HG03135 (cell line): ENCODE data around the gene VGLL3.
"Not testable (repeated sequence)": the region's sequence is repeated elsewhere in the genome, so short reads cannot be mapped to it uniquely, and the experiment has no call there.

Experiments
- ATAC-seq: cut with Tn5 transposase; IDR thresholded peaks from one replicate; pipeline ENCODE4 v1.9.1; 2021; ENCODE audit warnings: mild to moderate bottlenecking, moderate library complexity; ENCODE audit not compliant: unreplicated experiment

Gene VGLL3

GRCh38 chr3:86990734-86991481 lies at the start of gene VGLL3:
Gene VGLL3, minus strand, starts transcription at chr3:86991149. Its CDS starts 406 bp downstream, at chr3:86990743.
- ATAC-seq, result peak; percentile 44

DNA sequence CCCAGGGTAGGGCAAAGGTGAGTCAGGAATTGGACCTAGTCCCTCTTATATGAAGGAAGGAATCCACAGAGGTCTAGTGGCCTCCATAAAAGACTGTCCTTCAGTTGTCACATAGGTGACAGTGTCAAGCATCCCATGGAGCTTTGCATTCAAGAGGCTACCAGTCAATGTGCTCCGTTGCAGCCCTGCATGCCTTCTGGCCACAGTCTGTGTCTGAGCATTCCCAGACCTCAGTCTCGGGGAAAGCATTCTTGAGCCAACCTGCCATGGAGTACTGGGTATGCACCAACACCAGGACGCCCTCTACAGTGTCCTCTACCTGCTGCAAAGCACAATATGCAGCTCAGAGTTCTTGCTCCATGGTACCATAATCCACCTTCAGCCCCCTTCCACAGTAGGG lies 46.7 kb upstream of the VGLL3 start:
- no peak for ATAC-seq

DNA sequence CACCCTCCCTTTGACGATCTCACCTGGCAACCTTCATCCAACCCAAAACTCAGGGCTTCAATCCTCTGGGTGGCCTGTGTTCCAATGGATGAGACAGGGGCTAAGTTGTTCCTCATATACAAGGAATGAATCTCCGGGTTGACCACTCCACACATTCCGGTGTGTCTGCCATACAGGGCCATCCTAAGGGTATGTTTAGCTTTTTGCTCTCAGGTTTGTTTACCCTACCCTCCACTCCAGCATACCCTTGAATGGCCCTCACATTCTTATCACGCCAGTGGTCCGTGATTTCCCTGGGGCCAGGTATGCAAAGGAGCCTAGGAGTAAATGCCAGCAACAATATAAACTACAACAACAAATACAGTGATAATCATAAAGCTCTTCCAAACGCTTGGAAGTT lies 45.7 kb upstream of the VGLL3 start:
- ATAC-seq, result no peak

GRCh38 chr3:87035339-87035738 lies 44.4 kb upstream of the VGLL3 start:
- ATAC-seq, result no peak

DNA sequence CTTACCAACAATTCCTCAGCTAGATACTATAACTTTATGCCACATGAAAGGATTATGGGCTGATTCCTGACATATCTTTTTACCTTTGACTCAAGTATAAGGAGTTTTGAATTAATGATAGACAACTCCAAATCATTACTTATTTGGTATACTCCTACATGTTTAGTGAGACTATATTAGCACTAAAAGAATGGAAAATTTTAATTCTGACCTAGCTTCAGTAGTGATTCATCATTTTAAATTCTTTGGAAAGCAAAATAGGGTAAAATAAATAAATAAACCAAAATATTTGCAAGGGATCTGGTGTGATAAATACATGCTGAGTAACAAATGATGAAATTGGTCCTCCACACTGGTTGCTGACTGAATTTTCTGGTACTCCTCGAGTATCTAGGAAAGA lies 42.3 kb upstream of the VGLL3 start:
- no peak for ATAC-seq

DNA sequence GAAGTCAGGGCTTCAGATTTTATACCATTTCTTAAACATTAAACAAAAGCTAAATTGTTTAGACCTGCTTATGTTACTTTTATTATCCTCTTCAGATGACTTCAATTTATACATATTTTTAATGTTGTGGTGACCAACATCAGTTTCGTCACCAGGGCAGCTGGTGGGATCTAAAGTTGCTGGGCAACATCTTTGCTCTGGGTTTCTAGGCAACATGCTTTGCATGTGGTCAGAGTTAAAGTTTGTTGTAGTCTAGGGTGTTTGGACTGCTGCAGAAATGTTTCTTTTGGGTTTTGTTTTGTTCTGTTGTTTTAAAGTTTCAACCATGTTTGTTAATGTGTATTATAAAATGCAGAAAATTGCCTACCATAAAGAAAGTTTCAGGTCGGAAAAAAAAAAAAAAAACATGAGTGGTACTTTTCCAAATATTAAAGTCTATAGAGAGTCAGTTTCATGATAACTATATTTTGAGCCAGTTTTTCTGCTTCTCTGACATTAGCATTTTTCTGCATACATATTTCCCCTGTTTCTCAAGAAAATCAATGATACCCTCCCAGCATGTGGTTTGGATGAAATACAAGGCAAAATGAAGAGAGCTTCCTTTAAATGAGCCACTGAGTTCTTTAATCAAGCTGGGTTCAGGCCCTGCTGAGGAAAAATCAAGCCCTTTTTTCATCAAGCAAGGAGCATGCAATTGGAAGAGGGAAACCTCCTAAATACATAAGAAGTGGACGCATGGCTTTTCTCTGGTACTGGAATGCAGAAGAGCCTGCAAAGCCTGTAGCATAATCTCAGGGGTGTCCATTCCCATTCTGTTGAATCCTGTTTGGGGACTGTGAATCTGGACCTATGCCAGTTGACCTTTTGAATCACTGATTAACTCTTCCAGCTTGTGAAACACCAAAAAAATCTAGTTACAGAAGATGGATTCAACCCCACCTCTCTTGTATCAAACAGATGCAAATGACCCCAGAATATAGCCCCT lies 35.0 kb upstream of the VGLL3 start:
- ATAC-seq, result no peak

DNA sequence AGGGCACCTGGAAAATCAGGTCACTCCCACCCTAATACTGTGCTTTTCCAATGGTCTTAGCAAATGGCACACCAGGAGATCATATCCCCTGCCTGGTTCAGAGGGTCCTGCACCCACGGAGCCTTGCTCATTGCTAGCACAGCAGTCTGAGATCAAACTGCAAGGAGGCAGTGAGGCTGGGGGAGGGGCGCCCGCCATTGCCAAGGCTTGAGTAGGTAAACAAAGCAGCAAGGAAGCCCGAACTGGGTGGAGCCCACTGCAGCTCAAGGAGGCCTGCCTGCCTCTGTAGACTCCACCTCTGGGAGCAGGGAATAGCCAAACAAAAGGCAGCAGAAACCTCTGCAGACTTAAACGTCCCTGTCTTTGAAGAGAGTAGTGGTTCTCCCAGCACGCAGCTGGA lies 26.4 kb upstream of the VGLL3 start:
- not testable (repeated sequence) for ATAC-seq

GRCh38 chr3:87009271-87009670 lies 18.3 kb upstream of the VGLL3 start:
- ATAC-seq, result no peak

- no peak for ATAC-seq
Measured at GRCh38 chr3:87006844-87007439, 16.0 kb upstream of the VGLL3 start.

- ATAC-seq, result no peak
Measured at GRCh38 chr3:87004883-87005282, 13.9 kb upstream of the VGLL3 start.

DNA sequence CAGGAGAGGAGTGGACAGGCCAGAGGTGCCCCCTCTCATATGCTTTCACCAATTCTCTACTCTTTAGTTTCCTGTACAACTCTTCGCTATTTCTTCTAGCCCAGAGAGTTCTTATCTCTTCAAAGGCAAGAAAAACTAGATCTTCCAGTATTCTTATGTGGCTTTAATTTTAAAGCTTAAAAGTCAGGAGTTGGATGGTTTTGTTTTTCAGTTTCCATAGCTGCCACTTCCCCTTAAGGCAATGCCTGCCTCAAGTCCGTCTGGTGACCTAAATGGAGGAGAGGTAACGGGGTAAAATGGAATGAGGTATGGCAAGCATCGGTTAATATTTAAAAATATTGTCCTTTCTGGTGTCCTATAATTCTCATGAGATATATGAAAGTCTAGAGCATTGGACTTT lies 11.4 kb upstream of the VGLL3 start:
- no peak for ATAC-seq

GRCh38 chr3:87001473-87002098 lies 10.6 kb upstream of the VGLL3 start:
- no peak for ATAC-seq

- ATAC-seq, result no peak
Measured at GRCh38 chr3:87000940-87001339, 10.0 kb upstream of the VGLL3 start.

DNA sequence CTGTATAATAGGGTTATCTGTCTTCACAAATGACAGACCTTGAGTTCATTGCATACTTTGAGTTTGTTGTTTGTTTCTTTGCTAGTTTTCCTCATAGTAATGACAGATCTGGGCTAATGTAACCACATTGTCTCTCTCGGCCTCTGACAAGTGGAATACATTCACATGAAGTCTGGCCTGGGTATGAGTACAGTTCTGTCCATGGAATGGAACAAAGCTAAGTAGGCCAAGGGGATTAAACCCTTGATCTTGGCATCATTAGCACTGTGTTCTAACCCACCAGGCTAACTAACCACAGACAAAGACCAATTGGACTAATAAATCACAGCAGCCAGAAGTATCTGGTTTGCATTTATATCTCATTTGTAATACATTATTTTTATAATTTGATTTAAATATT lies 7.6 kb upstream of the VGLL3 start:
- no peak for ATAC-seq

- ATAC-seq, result no peak
Measured at GRCh38 chr3:86996261-86996955, 5.5 kb upstream of the VGLL3 start.

- no peak for ATAC-seq
Measured at GRCh38 chr3:86995537-86995936, 4.6 kb upstream of the VGLL3 start.

GRCh38 chr3:86993704-86994103 lies 2.8 kb upstream of the VGLL3 start:
- ATAC-seq, result no peak

GRCh38 chr3:86991840-86992435 lies 989 bp upstream of the VGLL3 start:
- ATAC-seq, result no peak

GRCh38 chr3:86991482-86991815 lies 500 bp upstream of the VGLL3 start:
- ATAC-seq, result no peak

DNA sequence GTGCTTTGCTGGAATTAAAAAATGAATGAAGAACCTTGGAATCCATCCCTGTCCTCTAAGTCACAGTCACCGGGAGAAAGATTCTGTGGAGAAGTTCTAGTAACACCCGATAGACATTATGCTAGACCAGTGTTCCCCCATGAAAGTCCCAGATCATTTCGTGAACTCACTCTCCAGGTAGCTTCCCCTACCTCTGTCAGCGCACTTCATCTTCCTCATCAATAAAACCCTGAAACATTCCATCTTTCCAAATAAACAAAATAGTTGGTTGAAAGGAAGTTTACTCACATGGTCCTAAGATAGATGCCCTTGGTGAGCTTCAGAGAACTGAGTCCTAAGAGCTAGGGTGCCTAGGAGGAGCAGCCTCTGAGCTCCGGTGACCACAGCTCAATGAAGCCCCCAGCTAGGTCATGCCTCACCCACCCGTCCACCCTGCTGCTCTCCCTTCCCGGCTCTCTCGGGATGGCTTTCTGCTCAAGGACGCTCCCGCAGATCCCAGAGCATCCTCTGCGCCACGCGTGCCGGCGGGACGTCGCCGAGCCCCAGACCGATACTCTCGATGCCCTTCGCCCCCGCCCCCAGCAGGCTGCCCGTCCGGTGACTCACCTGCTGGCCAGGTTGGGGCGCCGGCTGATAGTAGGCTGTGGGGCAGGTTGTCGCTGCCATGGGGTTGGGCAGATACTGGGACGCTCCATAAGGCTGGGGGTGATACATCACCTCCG lies 776 bp downstream of the VGLL3 start:
- ATAC-seq, result peak; percentile 5
